Subcutaneous adipose tissue (tissue), 4 donors: Measurements from ENCODE around the gene NEURL1B. TPM values are rescaled to one million over a fixed set of nuclear protein-coding genes. Genes with fewer than 3 reads are reported as not detected.

Experiments
- CTCF ChIP-seq: fragments of 450-650 bp; IDR thresholded peaks from one replicate; pipeline ENCODE4 v1.5.1; 2016; ENCODE audit warnings: low read depth, mild to moderate bottlenecking, control low read depth, antibody characterized with exemption, moderate library complexity
- total RNA-seq, 4 donors: library from RNA; depleted of rRNA; stranded (reverse); fragments of >200 nt; gene quantifications; one replicate each; pipeline ENCODE4 v1.1.0, GENCODE V29; 2016

NEURL1B gene
- total RNA-seq, 4 donors from 2014 or later, result 4.9 to 38.4 (median 13.0) TPM

- no peak for TF ChIP-seq CTCF
These were observed 45.0 kb downstream of the NEURL1B start for GRCh38 chr5:172686111-172686510.

- TF ChIP-seq CTCF, result no peak
These were observed 45.7 kb downstream of the NEURL1B start for GRCh38 chr5:172686539-172687390.

GRCh38 chr5:172687940-172688339, 46.9 kb downstream of the NEURL1B start:
- no peak for TF ChIP-seq CTCF

DNA sequence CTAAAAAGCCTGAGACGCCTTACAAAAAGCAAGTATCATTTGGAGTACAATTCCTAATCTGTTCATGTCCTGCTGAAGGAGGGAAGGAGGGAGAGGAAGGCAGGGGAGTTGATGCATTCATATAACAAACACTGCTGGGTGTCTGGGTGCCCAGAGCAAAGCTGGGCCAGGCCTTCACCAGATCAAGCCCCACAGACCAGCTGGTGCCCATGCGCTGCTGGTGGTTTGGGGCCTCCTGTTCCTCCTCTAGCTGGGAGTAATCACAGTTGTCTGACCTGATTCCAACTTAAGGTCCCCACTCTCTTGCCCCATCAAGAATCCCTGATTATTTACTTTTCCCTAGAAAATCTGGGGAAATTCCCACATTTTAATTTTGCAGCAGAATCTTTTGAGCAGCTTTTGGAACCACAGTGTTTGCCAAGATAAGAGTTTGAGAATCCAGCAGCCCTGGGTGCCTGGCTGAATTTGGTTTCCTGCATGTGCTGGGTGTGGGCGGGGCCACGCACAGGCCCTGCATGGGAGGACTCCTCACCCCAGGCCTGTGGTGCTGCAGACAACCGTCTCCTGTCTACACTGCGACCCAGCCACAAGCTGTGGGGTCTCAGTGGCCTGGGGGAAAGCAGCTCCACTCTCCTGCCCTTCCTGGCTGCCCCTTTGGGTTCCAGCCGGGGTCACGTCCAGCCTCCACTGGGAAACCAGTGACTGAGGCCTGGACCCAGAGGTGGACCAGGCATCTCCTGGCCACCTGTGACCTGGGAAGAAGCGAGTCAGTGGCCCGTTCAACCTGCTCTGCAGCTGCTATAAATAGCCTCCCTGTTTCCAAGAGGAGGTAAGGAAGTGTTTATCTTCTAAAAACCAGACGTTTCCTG, 47.5 kb downstream of the NEURL1B start:
- TF ChIP-seq CTCF, result no peak

GRCh38 chr5:172689218-172689572, 48.1 kb downstream of the NEURL1B start:
- no peak for TF ChIP-seq CTCF

DNA sequence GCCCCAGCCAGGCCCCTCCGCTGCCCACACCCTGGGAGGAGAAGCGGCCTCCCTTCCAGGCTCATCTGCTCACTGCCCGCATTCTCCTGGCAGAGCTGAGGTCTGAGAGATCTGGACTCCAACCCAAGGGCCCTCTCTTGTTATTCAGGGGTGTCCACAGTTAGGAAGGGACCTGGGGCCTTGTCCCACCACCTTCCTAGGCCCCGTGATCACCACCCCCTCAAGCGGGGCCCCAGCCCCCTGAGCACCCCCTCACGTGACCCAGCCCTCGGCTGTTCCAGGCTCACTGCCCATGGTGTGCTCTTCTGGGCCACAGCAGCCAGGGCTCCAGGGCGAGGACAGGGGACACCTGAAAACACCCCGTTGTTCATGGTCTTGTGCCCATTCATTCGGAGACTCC, 48.7 kb downstream of the NEURL1B start:
- TF ChIP-seq CTCF, result no peak
